LNCAP (cell line): Measurements from ENCODE around the gene BRMS1L.

Experiments used
- CTCF ChIP-seq: fragments of 450-650 bp; IDR thresholded peaks from 2 replicates; pipeline ENCODE4 v1.5.1; 2017; ENCODE audit warnings: mild to moderate bottlenecking

BRMS1L gene

GRCh38 chr14:35826218-35826951 is at the start of gene BRMS1L:
Gene BRMS1L, plus strand, starts transcription at chr14:35826338. Its CDS starts 179 bp downstream, at chr14:35826517.
- no peak for TF ChIP-seq CTCF

- TF ChIP-seq CTCF = no peak
These were observed 49.3 kb upstream of the BRMS1L start for GRCh38 chr14:35776823-35777222.

GRCh38 chr14:35779368-35779767 is 46.8 kb upstream of the BRMS1L start:
- no peak for TF ChIP-seq CTCF

GRCh38 chr14:35783699-35784098 is 42.4 kb upstream of the BRMS1L start:
- no peak for TF ChIP-seq CTCF

GRCh38 chr14:35786856-35787255 is 39.3 kb upstream of the BRMS1L start:
- TF ChIP-seq CTCF = no peak

GRCh38 chr14:35789651-35790050 is 36.5 kb upstream of the BRMS1L start:
- TF ChIP-seq CTCF = no peak

GRCh38 chr14:35797796-35798195 is 28.3 kb upstream of the BRMS1L start:
- TF ChIP-seq CTCF = no peak
